AG04449 (cell line): ENCODE data around the gene STMN3.
"Not testable (repeated sequence)": the region's sequence is repeated elsewhere in the genome, so short reads cannot be mapped to it uniquely, and the experiment has no call there.

ENCODE experiments used
- CTCF ChIA-PET: fragments of 350-600 bp; formaldehyde crosslinking; extraction: SDS; loops from one replicate; lab custom pipeline; 2021; ENCODE audit warnings: antibody characterized with exemption; lab: Yijun Ruan, JAX
- POLR2A ChIA-PET: fragments of 400-600, 350-600 bp; formaldehyde crosslinking; extraction: SDS; loops from one replicate; lab custom pipeline; 2020; ENCODE audit warnings: antibody characterized with exemption, inconsistent platforms; lab: Yijun Ruan, JAX
- DNase-seq: peaks from one replicate; pipeline ENCODE4 v3.0.0-alpha.2; 2010; ENCODE audit warnings: low read depth, low spot score
- H3K4me3 ChIP-seq: 2 replicates; pipeline ENCODE4 v1.5.1; 2011; ENCODE audit warnings: low read depth, mild to moderate bottlenecking, control low read depth, low read length
- CTCF ChIP-seq: IDR thresholded peaks from one replicate; pipeline ENCODE4 v1.5.1; 2011; ENCODE audit warnings: mild to moderate bottlenecking, moderate library complexity, low read length, control low read depth, inconsistent platforms; ENCODE audit not compliant: insufficient read depth; ENCODE audit errors: missing control alignments

The STMN3 gene

GRCh38 chr20:63617092-63617875, 35.9 kb downstream of the STMN3 start:
- no peak overlapping the region for H3K4me3 ChIP-seq
- TF ChIP-seq CTCF = no peak
- ChIA-PET CTCF (no interaction called here), POLR2A (interaction anchor here (1.1 kb wide), 1 partner anchor 10 kb away, joined by 3 read pairs; no protein-coding TSS in a partner anchor)
- no peak for DNase-seq

- DNase-seq, H3K4me3 ChIP-seq, POLR2A ChIA-PET: not testable (repeated sequence)
- CTCF ChIA-PET = interaction anchor here (0.9 kb wide), 1 partner anchor 8 kb away, joined by 3 read pairs; no protein-coding TSS in a partner anchor
These were observed 39.2 kb downstream of the STMN3 start for GRCh38 chr20:63613863-63614594.

- H3K4me3 ChIP-seq = no peak overlapping the region
- CTCF ChIA-PET = no interaction called here
- no peak for DNase-seq
- POLR2A ChIA-PET = no interaction called here
- TF ChIP-seq CTCF = no peak
These were observed 40.8 kb downstream of the STMN3 start for GRCh38 chr20:63612276-63612931.

GRCh38 chr20:63611646-63612045, 41.6 kb downstream of the STMN3 start:
- DNase-seq = no peak
- ChIA-PET CTCF (no interaction called here), POLR2A (interaction anchor here (0.7 kb wide), 1 partner anchor 70 kb away, joined by 4 read pairs; no protein-coding TSS in a partner anchor)
- no peak for TF ChIP-seq CTCF
- H3K4me3 ChIP-seq = no peak overlapping the region

GRCh38 chr20:63610581-63611435, 42.4 kb downstream of the STMN3 start:
- CTCF ChIA-PET = no interaction called here
- no peak overlapping the region for H3K4me3 ChIP-seq
- POLR2A ChIA-PET = no interaction called here
- no peak for TF ChIP-seq CTCF
- DNase-seq = no peak

- TF ChIP-seq CTCF = no peak
- no peak overlapping the region for H3K4me3 ChIP-seq
- no peak for DNase-seq
- CTCF ChIA-PET = no interaction called here
- POLR2A ChIA-PET = no interaction called here
These were observed 46.5 kb downstream of the STMN3 start for GRCh38 chr20:63606686-63607085.
